NCI-H2029 (cell line): ENCODE data around the gene SARS2.
"Not testable (repeated sequence)": the region's sequence is repeated elsewhere in the genome, so short reads cannot be mapped to it uniquely, and the experiment has no call there.

ENCODE experiments used
- DNase-seq: peaks from one replicate; lab custom pipeline; 2025; lab: John Stamatoyannopoulos, UW

SARS2 gene, protein sequence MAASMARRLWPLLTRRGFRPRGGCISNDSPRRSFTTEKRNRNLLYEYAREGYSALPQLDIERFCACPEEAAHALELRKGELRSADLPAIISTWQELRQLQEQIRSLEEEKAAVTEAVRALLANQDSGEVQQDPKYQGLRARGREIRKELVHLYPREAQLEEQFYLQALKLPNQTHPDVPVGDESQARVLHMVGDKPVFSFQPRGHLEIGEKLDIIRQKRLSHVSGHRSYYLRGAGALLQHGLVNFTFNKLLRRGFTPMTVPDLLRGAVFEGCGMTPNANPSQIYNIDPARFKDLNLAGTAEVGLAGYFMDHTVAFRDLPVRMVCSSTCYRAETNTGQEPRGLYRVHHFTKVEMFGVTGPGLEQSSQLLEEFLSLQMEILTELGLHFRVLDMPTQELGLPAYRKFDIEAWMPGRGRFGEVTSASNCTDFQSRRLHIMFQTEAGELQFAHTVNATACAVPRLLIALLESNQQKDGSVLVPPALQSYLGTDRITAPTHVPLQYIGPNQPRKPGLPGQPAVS

DNA sequence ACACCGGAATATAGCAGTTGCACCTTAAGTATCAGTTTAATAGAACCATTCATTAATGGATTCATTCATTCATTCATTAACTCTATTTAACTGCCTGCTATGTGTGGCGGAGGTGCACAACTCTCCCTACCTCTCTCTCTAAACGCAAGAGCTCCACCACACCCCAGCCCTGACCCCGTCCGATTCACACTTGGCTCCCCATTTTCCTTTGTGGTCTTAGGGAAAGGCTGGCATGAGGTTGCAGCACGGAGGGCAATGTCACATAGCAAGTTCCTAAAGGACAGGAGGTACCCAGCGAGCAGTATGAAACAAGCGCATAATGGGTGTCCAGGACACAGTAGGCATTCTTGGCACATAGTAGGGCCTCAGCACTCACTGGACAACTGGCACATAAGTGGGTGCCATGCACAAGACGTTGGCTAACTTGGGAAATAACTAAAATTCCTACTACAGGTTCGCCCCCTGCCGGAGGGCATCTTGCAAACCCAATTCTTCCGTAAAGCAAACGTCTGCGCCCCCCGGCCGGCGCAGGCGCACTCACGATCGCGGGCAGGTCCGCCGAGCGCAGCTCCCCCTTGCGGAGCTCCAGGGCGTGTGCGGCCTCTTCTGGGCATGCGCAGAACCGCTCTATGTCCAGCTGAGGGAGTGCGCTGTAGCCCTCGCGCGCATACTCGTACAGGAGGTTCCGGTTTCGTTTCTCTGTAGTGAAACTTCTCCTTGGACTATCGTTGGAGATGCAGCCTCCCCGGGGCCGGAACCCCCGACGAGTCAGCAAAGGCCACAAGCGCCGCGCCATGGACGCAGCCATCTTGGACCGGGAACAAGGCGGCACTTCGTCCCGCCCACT is at the start of gene SARS2:
Gene SARS2 (minus strand): TSS at position 835 of the 847 bp plus-strand sequence. CDS start 27 bp downstream, at position 808.
- DNase-seq: peak; percentile 90

DNA sequence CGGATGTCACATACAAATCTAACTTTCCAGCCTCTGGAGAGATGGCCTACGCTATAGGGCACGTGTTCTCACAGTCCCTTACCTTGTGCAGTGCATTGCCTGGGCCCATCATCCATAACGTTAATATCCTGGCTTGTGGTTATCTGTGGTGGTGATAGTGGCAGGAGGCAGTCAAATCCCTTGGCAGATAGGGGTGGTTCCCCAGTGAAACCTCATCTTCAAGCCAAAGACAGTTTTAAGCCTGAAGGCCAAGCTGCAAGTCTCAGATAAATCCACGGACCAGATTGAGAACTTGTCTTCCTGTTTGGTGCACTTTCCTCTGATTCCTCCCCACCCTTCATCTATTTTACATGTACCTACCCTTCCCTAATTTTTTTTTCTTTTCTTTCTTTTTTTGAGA is 49.2 kb upstream of the SARS2 start:
- DNase-seq: no peak

DNA sequence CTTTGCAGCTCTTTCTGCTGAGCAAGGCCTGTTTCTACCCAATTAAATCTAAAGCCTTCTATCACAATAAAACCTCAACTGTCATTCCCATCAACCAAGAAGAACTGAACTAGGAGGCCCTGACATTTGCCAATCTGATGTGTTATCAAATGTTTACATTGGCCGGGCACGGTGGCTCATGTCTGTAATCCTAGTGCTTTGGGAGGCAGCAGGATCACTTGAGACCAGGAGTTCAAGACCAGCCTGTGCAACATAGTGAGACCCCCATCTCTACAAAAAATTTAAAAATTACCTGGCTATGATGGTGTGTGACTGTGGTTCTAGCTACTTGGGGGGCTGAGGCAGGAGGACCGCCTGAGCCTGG is 47.7 kb upstream of the SARS2 start:
- DNase-seq: no peak

DNA sequence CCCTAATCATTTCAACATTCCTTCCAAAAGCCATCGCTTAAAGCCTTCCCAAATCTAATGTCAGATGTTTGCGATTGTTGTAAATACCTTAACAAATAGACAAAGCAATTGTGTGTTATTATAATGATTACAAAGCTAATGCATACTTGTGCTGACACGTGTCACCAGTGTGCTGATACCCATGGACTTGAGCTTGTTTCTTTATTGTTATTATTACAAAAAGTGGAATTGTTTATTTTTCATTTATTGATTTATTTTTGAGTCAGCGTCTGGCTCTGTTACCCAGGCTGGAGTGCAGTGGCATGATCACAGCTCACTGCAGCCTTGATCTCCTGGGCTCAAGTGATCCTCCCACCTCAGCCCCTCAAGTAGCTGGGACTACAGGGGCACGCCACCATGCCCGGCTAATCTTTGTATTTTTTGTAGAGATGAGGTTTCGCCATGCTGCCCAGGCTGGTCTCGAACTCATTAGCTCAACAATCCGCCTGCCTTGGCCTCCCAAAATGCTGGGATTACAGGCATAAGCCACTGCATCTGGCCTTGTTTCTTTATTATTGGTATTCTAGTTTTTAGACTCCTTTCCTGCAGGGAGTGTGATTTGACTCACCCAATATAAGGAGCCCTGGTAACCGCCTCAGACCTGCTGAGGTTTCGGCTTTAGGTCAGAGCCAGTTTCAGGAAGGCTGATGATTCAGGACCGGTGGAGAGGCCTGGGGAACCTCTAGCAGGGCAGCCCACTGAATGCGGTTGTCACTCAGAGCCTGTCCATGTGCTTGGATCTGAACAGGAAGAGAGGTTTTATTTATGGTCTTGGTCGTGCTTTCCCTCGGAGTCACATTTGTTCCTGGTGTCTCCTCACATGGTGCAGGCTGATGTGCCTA is 47.1 kb upstream of the SARS2 start:
- DNase-seq: no peak

DNA sequence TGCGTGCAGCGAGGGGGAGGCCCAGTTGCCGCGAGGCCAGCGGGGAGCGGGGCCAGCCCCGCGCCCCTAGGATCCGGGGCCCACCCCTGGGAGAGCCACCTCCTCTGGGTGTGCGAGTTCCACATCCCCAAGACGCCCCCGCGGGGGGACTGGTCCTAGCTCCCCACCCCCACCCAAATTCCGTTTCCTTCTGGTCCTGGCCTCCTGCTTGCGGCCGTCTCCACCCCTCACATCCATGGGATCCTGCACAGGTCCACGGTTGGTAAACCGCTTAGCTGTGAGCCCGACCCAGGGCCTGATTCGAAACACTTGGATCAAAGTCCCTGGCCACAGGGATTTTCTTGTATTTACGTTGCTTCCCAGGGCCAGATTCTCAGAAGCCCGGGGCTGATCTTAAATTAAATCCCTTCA is 45.3 kb upstream of the SARS2 start:
- DNase-seq: no peak

DNA sequence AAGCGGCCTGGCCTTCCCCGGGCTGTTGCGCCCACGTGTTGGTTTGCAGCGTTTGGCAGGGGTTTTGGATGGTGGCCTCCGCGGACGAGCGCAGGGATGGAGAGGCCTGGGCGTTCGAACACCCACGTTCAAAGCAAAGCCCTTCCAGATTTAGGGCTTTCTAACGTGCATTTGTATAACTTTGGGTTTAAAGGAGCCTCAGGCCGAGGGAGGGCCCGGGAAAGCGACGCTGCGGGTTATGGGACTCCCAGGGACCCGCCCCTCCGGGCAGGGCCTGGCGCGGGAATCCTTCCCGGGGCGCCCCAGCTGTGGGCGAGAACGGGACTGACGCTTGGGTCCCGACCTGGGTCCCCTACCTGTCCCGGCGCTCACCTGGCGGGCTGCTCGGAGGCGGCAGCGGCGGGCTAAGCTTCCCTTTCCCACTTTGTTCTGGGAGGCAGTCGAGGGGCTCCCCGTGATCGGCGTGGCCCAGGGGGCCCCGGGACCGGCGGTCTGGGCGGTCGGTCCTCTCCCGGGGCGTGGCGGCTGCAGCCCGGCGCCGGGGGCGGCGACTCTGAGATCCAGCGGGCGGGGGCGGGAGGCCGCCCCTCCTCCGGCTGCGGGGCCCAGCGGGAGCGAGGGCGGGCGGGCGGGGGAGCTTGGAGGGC is 44.8 kb upstream of the SARS2 start, which contains the start of gene FBXO17:
Gene FBXO17 (minus strand): TSS at position 529 of the 647 bp plus-strand sequence. CDS start 25,423 bp downstream, outside the sequence.
- DNase-seq: no peak

DNA sequence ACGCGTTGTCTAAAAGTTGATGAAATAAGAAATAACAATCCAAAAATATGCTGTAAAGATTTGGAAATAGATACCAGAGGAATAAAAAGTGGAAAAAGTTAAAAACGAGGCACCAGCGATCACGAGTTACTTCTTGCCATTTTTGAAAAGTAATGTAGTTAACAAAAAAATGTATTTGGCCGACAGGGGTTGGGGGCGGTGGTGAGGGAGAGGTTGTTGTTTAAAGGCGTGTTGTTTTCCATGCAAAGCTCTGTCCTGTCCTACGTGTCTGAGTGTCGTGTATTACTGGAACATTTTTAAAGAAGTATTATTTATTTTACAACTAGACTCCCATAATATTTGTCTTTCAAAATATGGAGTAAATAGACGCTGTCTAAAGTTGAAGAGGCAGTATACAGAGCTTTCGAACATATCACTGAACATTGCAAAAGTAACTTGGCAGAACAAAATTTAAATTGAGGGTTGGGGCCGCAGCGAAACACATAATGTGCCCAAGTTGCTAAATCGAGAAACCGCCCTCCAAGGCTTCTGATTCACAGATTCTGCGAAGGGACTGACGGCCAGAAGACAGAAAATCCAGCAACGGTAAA is 44.2 kb upstream of the SARS2 start:
- DNase-seq: no peak

DNA sequence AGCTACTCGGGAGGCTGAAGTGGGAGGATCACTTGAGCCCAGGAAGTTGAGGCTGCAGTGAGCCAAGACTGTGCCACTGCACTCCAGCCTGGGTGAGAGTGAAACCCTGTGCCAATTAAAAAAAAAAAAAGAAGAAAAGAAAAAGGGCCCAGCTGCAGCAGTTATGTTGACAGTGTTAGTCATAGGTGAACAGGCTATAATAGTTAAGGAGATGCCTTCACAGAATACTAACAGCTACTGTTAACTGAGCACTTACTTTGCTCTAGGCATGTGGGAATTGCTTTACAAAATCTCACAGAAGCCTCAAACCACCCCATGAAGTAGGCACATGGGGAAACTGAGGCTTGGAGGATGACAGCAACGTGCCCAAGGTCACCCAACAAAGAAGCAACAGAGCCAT is 41.1 kb upstream of the SARS2 start:
- DNase-seq: no peak

DNA sequence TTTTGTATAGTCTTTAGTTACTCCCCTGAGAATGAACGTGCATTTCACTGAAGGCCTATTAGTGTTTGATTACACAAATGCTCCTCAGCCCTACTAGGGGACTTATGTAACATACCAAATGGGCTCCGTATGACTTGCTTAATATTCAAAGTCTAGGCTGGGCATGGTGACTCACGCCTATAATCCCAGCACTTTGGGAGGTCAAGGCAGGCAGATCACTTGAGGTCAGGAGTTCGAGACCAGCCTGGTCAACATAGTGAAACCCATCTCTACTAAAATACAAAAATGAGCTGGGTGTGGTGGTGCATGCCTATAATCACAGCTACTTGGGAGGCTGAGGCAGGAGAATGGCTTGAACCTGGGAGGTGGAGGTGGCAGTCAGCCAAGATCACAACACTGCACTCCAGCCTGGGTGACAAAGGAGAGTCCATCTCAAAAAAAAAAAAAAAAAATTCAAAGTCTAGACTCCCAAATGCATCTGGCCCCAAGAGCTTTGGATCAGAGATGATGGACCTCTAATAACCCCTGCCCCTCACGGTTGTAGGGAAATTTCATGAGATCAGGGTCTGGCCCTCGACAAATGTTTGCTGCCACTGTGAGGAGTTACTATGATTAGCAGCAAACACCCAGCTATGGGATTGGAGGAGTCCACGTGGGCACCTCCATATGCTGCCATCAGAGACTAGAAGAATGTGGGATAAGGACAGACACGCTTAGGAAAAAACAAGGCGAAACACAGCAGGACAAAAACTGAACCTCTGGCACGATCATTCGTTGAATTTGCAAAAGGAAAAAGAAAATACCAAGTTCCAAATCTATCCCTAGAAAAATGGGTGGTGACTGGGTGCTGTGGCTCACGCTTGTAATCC is 40.3 kb upstream of the SARS2 start:
- no peak for DNase-seq

DNA sequence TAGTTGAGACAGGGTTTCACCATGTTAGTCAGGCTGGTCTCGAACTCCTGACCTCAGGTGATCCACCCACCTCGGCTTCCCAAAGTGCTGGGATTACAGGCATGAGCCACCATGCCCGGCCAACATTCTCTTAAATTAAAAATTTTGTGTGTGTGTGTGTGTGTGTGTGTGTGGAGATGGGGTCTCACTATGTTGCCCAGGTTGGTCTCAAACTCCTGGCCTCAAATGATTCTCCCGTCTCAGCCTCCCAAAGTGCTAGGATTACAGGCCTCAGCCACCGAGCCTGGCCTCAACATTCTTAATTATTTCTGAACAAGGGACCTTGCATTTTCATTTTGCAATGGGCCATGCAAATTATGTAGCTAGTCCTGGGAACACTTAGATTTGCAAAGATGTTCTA is 35.6 kb upstream of the SARS2 start:
- DNase-seq: not testable (repeated sequence)

DNA sequence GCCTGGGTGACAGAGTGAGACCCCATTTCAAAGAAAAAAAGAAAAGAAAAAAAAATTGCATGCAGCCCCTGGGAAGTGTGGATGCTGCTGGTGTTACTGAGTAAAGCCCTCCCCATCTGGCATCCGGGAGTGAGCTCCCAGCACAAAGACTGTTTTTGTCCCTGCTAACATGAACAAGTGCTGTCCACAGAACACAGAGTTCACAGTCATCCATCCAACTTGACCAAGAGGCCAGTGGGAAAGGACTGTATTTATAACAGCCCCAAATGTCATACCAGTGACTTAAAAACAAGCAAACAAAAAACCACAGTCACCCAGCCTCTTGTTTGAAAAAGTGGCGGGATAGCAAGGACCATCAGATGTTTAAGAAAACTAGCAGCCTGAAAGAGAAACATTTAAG is 34.2 kb upstream of the SARS2 start:
- DNase-seq: no peak

DNA sequence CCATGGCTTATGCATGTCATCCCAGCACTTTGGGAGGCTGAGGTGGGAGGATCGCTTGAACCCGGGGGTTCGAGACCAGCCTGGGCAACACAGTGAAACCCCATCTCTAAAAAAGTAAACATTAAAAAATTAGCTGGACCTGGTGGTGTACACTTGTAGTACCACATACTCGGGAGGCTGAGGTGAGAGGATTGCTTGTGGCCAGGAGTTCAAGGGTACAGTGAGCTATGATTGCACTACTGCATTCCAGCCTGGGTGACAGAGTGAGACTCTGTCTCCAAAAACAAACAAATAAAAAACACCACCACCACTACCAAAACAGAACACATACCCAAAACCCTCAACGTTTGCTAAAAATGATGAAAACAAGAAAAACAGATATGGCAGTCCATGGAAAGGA is 29.1 kb upstream of the SARS2 start:
- DNase-seq: no peak

DNA sequence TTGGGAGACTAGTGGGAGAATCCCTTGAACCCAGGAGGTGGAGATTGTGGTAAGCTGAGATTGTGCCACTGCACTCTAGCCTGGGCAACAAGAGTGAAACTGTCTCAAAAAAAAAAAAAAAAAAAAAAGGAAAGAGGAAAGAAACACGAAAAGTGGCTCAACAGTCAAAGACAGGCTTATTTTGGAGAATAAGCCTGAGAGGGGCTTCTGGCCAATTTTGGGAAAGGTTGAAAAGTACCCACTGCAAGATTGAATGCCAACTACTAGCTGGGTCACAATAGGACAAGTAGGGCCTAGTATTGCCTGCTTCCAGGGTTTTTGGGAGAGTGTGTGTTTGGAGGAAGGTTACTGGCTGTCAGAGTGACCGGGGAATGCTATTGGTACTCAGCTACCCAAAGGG is 27.7 kb upstream of the SARS2 start:
- no peak for DNase-seq

DNA sequence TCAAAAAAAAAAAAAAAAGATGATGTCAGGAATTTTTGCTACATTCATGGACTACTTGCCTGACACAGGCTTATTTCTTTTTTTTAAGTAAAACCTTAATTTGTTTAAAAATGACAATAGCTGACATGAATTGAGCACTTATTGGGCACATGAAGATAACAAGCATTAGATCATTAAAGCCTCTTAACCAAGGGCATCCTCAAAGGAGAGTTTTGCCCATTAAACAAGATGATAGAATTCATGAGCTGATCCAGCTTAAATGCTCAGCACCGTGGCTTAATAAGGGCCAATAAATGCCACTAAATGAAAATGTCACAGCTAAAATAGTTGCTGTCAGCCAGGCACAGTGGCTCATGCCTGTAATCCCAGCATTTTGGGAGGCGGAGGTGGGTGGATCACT is 25.7 kb upstream of the SARS2 start:
- no peak for DNase-seq

DNA sequence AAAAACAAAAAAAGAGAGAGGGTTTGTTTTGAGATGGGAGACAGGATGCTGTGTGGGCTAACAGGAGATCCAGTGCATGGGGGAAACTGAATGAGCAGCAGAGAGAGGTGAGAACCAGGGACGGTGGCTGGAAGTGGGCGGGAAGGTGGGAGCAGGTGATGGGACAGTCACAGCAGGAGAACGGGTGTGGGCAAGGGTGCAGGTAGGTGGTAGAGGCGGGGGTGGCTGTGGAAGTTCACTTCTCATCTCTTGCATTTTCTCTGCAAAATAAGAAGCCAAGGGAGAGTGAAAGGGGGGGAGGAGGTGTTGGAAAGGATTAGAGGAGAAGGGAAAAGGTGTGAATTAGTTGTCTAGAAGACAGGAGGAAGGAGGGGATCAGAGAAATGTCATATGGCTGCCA is 23.1 kb upstream of the SARS2 start:
- DNase-seq: no peak

DNA sequence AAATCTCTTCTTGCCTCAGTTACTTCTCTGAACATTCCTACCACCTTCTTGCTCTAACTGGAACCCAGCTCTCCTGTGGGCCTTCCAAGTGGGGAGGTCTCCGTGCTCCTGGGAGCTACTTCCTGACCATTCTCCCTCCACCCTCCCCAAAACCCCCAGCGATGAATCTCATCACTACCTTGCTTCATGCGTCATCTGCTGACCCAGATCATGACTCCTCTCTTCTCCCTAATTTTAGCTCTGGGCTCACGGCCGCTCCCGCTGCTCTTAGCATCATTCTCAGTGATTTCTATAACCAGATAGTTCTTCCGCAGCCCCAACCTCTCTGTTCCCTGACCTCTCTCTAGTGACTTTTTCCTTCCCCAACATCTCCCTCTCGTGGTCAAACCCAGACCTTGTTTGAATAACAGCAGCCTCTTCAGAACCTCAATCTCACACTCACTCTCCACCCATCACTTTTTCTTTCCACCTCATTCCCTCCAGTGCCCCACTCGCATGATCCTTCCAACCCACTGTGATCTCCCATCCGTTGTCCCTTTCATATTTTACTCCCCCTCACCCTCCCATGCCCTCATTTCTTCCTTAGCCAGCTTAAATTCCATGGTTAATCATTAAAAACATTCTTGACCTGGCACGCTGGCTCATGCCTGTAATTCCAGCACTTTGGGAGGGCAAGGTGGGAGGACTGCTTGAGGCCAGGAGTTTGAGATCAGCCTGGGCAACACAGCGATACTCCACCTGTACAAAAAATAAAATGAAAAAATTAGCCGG is 22.0 kb upstream of the SARS2 start:
- DNase-seq: peak; percentile 40

DNA sequence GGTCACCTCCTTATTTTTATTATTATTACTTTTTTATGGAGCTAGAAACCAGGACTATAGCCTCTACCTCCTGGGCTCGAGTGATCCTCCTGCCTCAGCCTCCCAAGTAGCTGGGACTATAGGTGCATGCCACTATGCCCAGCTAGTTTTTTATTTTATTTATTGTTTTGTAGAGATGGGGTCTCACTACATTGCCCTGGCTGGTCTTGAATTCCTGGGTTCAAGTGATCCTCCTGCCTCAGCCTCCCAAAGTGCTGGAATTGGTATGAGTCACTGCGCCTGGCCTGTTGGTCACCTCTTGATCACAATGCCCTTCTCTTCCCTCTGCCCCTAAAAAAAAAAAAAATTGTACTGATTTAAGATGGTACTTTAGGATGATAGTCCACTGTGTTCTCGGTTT is 20.6 kb upstream of the SARS2 start:
- DNase-seq: no peak

DNA sequence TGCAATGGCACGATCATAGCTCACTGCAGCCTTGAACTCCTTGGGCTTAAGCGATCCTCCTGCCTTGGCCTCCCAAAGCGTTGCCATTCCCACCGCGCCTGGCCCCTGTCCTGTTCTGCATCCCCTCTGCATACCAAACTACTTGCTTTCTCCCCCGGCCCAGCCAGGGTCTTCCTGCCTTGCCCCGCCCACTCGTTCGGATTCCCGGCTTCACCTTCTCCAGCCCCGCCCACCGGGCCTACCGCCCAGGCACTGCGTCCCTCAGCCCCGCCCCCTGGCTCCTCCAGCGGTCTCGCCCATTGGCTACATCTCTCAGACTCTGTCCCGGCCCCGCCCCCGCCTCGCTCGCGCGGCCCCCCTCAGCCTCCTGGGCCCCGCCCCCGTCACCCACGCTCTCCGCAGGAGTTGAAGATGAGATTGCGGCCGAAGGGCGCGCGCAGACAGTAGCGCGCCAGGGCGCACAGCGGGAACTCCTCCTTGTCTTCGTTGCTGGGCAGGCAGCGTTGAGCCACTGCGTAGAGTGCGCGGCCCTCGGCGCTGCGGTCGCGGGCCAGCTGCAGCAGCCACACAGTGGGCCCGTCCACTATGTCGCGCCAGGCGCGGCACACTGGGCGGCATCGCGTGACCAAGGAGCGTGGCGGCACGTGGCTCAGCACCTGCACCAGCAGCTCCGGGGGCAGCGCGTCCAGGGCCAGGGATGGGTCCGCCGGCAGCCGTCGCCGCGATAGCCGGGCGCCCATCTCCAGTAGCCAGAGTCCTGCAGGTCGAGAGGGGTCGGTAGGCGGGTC is 19.2 kb upstream of the SARS2 start:
- DNase-seq: peak; percentile 89
